Measurements from ENCODE around the gene MICU1.

- TF ChIP-seq YY1 (IDR thresholded peaks at IDR 0.05; ENCODE audit: low read depth) (no peak), NFIC (IDR thresholded peaks at IDR 0.05; ENCODE audit: borderline replicate concordance) (no peak)
- TF ChIP-seq, protein P1, sequence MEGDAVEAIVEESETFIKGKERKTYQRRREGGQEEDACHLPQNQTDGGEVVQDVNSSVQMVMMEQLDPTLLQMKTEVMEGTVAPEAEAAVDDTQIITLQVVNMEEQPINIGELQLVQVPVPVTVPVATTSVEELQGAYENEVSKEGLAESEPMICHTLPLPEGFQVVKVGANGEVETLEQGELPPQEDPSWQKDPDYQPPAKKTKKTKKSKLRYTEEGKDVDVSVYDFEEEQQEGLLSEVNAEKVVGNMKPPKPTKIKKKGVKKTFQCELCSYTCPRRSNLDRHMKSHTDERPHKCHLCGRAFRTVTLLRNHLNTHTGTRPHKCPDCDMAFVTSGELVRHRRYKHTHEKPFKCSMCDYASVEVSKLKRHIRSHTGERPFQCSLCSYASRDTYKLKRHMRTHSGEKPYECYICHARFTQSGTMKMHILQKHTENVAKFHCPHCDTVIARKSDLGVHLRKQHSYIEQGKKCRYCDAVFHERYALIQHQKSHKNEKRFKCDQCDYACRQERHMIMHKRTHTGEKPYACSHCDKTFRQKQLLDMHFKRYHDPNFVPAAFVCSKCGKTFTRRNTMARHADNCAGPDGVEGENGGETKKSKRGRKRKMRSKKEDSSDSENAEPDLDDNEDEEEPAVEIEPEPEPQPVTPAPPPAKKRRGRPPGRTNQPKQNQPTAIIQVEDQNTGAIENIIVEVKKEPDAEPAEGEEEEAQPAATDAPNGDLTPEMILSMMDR (IDR thresholded peaks at IDR 0.05) = no peak
Observed at GRCh38 chr10:72616716-72617115, 9.2 kb downstream of the MICU1 start.
